Osteocyte (in vitro differentiated cells): ENCODE measurements around the gene MYOF. TPM values are rescaled to one million over a fixed set of nuclear protein-coding genes. Genes with fewer than 3 reads are reported as not detected.

ENCODE experiments used
- DNase-seq: peaks from one replicate; pipeline ENCODE4 v3.0.0; 2021; ENCODE audit warnings: mixed read lengths; ENCODE audit not compliant: unreplicated experiment; ENCODE audit errors: extremely low spot score
- H3K27ac Mint-ChIP-seq: one replicate; pipeline ENCODE4 v1.8.0; 2021; ENCODE audit warnings: mild to moderate bottlenecking, mixed read lengths; ENCODE audit not compliant: unreplicated experiment
- H3K27me3 Mint-ChIP-seq: one replicate; pipeline ENCODE4 v1.8.0; 2021; ENCODE audit warnings: mixed read lengths; ENCODE audit not compliant: unreplicated experiment
- H3K36me3 Mint-ChIP-seq: one replicate; pipeline ENCODE4 v1.8.0; 2021; ENCODE audit warnings: mixed read lengths; ENCODE audit not compliant: unreplicated experiment
- H3K4me1 Mint-ChIP-seq: one replicate; pipeline ENCODE4 v1.8.0; 2021; ENCODE audit warnings: mixed read lengths; ENCODE audit not compliant: unreplicated experiment
- H3K4me3 Mint-ChIP-seq: one replicate; pipeline ENCODE4 v1.8.0; 2021; ENCODE audit warnings: mild to moderate bottlenecking, moderate library complexity, mixed read lengths; ENCODE audit not compliant: unreplicated experiment
- H3K9me3 Mint-ChIP-seq: one replicate; pipeline ENCODE4 v1.8.0; 2021; ENCODE audit warnings: mixed read lengths; ENCODE audit not compliant: unreplicated experiment
- CTCF ChIP-seq: fragments of 200-600 bp; sonication (generic); IDR thresholded peaks from 2 replicates; pipeline ENCODE4 v1.5.0; 2021; ENCODE audit warnings: antibody characterized with exemption, mild to moderate bottlenecking, moderate library complexity
- total RNA-seq: library from RNA; stranded (reverse); gene quantifications from 2 replicates; pipeline ENCODE4 v1.2.1, GENCODE V29; 2021

The MYOF gene
- total RNA-seq, 1 donor from 2014 or later = 470 TPM

GRCh38 chr10:93410697-93411348 lies 71.3 kb downstream of the MYOF start:
- peak overlapping the region; percentile 88 for H3K27ac Mint-ChIP-seq
- TF ChIP-seq CTCF = no peak

DNA sequence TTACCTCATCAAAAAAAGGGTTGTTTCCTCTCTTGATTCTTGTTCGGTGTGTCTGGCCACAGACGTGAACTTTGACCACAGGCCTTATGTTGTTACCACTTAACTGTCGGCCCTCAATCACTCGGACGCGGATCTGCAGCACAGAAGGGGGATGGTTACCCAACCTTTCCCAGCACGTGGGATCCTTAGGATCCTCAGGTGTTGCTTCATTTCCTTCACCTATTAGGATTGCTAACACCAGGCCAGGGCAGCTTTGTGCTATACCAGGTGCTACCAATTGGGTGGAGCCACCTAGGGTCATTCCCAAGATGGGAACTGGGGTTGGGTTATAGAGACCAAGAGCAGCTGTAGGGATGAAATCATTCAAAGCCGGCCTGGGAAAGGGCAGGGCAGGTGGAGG lies 73.4 kb downstream of the MYOF start:
- peaks cover 16% of the 10 kb centered on the region for H3K4me1 Mint-ChIP-seq
- peak overlapping the region; percentile 49 for H3K27ac Mint-ChIP-seq
- peaks cover 68% of the 10 kb centered on the region for H3K36me3 Mint-ChIP-seq
- no peak overlapping the region for H3K4me3 Mint-ChIP-seq
- H3K9me3 Mint-ChIP-seq = no peaks in the 10 kb centered on the region
- H3K27me3 Mint-ChIP-seq = no peaks in the 10 kb centered on the region
- DNase-seq = no peak
- TF ChIP-seq CTCF = no peak

More at GRCh38 chr10:93410697-93411348, 71.3 kb downstream of the MYOF start:
- Mint-ChIP-seq H3K4me3 (no peak overlapping the region), H3K36me3 (peaks cover 69% of the 10 kb centered on the region), H3K4me1 (peaks cover 14% of the 10 kb centered on the region), H3K27me3 (no peaks in the 10 kb centered on the region), H3K9me3 (no peaks in the 10 kb centered on the region)
- DNase-seq = no peak

GRCh38 chr10:93406364-93407145 lies 75.6 kb downstream of the MYOF start:
- Mint-ChIP-seq H3K9me3 (no peaks in the 10 kb centered on the region), H3K36me3 (peaks cover 76% of the 10 kb centered on the region), H3K4me3 (no peak overlapping the region), H3K4me1 (peaks cover 32% of the 10 kb centered on the region), H3K27ac (peak overlapping the region; percentile 71), H3K27me3 (no peaks in the 10 kb centered on the region)
- DNase-seq = no peak
- TF ChIP-seq CTCF = no peak

DNA sequence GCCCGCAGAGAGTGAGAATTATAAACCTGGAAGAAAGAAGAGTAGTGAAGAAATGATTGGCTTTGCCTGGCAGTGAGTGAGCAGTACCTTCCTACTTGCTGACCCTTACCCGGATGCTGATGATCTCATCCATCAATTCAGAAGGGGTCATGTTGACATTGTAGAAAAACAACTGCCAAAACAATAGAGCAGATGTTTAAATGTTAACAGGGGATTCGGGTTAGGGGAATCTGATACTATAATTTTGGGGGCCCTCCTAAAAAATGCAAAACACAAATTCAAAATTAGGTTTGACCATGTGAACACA lies 78.1 kb downstream of the MYOF start:
- Mint-ChIP-seq H3K27ac (peak overlapping the region; percentile 81), H3K4me3 (no peak overlapping the region), H3K36me3 (peaks cover 66% of the 10 kb centered on the region), H3K27me3 (no peaks in the 10 kb centered on the region), H3K9me3 (no peaks in the 10 kb centered on the region), H3K4me1 (peaks cover 52% of the 10 kb centered on the region)
- DNase-seq = no peak
- no peak for TF ChIP-seq CTCF
